A549 (cell line): ENCODE data around the gene SYNJ2BP. TPM values are rescaled to one million over a fixed set of nuclear protein-coding genes. Genes with fewer than 3 reads are reported as not detected.

ENCODE experiments used
- ATAC-seq, 2 experiments: fragments of 200-7000 bp in 1 of 2; fragments of >200 bp in 1 of 2; cut with Nextera tagmentation in 1 of 2; cut with Tn5 transposase in 1 of 2; 3 replicates each; pipeline versions ENCODE4 v1.8.0 to v1.9.1; 2018 to 2020; ENCODE audit warnings: mild to moderate bottlenecking in 1 of 2, moderate library complexity in 1 of 2
- CTCF ChIA-PET: fragments of 300-600 bp; sonication (Branson Sonifier 250); formaldehyde crosslinking; extraction: SDS; loops from one replicate; lab custom pipeline; 2021; ENCODE audit warnings: antibody characterized with exemption, inconsistent platforms; lab: Yijun Ruan, JAX
- POLR2A ChIA-PET: fragments of 350-600 bp; formaldehyde crosslinking; extraction: SDS; loops from one replicate; lab custom pipeline; 2021; ENCODE audit warnings: antibody characterized with exemption, inconsistent platforms; lab: Yijun Ruan, JAX
- DNase-seq, 2 experiments: peaks; one replicate each; pipeline versions ENCODE4 v3.0.0 to v3.0.0-alpha.2; 2011 to 2016; ENCODE audit warnings: low read depth in 1 of 2, low spot score in 1 of 2
- FAIRE-seq: peaks from 2 replicates; lab custom pipeline; 2011; peaks lifted over from hg19 to GRCh38; lab: Jason Lieb, UNC
- H3K27ac ChIP-seq, 2 experiments: fragments of >200 bp; sonication (Bioruptor Twin); formaldehyde crosslinking; 3 replicates each; pipeline ENCODE4 v1.5.1; 2016 to 2017
- H3K4me1 ChIP-seq: fragments of >200 bp; sonication (Bioruptor Twin); formaldehyde crosslinking; 3 replicates; pipeline ENCODE4 v1.6.1; 2016
- H3K4me2 ChIP-seq: fragments of >200 bp; sonication (Bioruptor Twin); formaldehyde crosslinking; 3 replicates; pipeline ENCODE4 v1.6.1; 2016
- H3K4me3 ChIP-seq: fragments of >200 bp; sonication (Bioruptor Twin); formaldehyde crosslinking; 3 replicates; pipeline ENCODE4 v1.5.1; 2016
- H3K9me3 ChIP-seq: fragments of >200 bp; sonication (Bioruptor Twin); formaldehyde crosslinking; 3 replicates; pipeline ENCODE4 v1.6.1; 2016
- BCL3 ChIP-seq: fragments of >200 bp; sonication (Bioruptor Twin); formaldehyde crosslinking; IDR thresholded peaks from 3 replicates; pipeline ENCODE4 v1.6.1; 2016
- CBX2 ChIP-seq: fragments of 200-600 bp; sonication (generic); IDR thresholded peaks from 2 replicates; pipeline ENCODE4 v1.6.1; 2016; ENCODE audit warnings: low read depth, mild to moderate bottlenecking, borderline replicate concordance
- EHMT2 ChIP-seq: fragments of 200-600 bp; sonication (generic); IDR thresholded peaks from 2 replicates; pipeline ENCODE4 v1.6.1; 2016; ENCODE audit warnings: antibody characterized with exemption, low read depth, mild to moderate bottlenecking, moderate library complexity
- EP300 ChIP-seq, 2 experiments: fragments of >200 bp; sonication (Bioruptor Twin); formaldehyde crosslinking; IDR thresholded peaks; 2 replicates in 1 of 2; 3 replicates in 1 of 2; pipeline ENCODE4 v1.6.1; 2016 to 2017
- ESRRA ChIP-seq: fragments of 150-350 bp; IDR thresholded peaks from 2 replicates; pipeline ENCODE4 v1.6.1; 2014; ENCODE audit warnings: mild to moderate bottlenecking, low read length, borderline replicate concordance
- FOSL2 ChIP-seq, 2 experiments: fragments of 450-650 bp in 1 of 2; fragments of >200 bp in 1 of 2; sonication (Bioruptor Twin) in 1 of 2; formaldehyde crosslinking; IDR thresholded peaks; 2 replicates each; pipeline versions ENCODE4 v1.5.0 to v1.6.1; 2016 to 2020; ENCODE audit warnings: mild to moderate bottlenecking in 1 of 2, moderate library complexity in 1 of 2
- HEYL ChIP-seq: fragments of 250-450 bp; sonication (Bioruptor Pico); IDR thresholded peaks from 2 replicates; pipeline ENCODE4 v1.8.0; 2021; ENCODE audit warnings: mild to moderate bottlenecking, moderate library complexity
- HOXA7 ChIP-seq: fragments of 250-450 bp; sonication (Bioruptor Pico); IDR thresholded peaks from 2 replicates; pipeline ENCODE4 v1.5.0; 2020; ENCODE audit warnings: mild to moderate bottlenecking, moderate library complexity
- JUN ChIP-seq, 2 experiments: fragments of >200 bp; sonication (Bioruptor Twin); formaldehyde crosslinking; IDR thresholded peaks; 2 replicates in 1 of 2; 3 replicates in 1 of 2; pipeline ENCODE4 v1.6.1; 2016 to 2017
- KDM1A ChIP-seq: fragments of 200-600 bp; sonication (generic); IDR thresholded peaks from 2 replicates; pipeline ENCODE4 v1.6.1; 2016; ENCODE audit warnings: low read depth, mild to moderate bottlenecking
- KDM5A ChIP-seq: fragments of 200-600 bp; sonication (generic); IDR thresholded peaks from 2 replicates; pipeline ENCODE4 v1.6.1; 2016; ENCODE audit warnings: antibody characterized with exemption, mild to moderate bottlenecking
- NFE2L2 ChIP-seq: fragments of 150-350 bp; conservative IDR thresholded peaks from 2 replicates; pipeline ENCODE4 v1.6.1; 2014; ENCODE audit warnings: low read length
- PBX3 ChIP-seq: IDR thresholded peaks from 2 replicates; pipeline ENCODE4 v1.6.1; 2012
- PHF8 ChIP-seq: fragments of 200-600 bp; sonication (generic); IDR thresholded peaks from 2 replicates; pipeline ENCODE4 v1.6.1; 2016; ENCODE audit warnings: low read depth, mild to moderate bottlenecking, antibody characterized with exemption, moderate library complexity, borderline replicate concordance
- POLR2AphosphoS2 ChIP-seq: conservative IDR thresholded peaks from 2 replicates; pipeline ENCODE4 v1.6.1; 2012; ENCODE audit warnings: low read length, improper control_type of control experiment, inconsistent platforms
- RCOR1 ChIP-seq: fragments of 150-350 bp; IDR thresholded peaks from 2 replicates; pipeline ENCODE4 v1.6.1; 2014; ENCODE audit warnings: antibody characterized with exemption, low read length, low read depth
- SMC3 ChIP-seq: fragments of >200 bp; sonication (Bioruptor Twin); formaldehyde crosslinking; IDR thresholded peaks from 3 replicates; pipeline ENCODE4 v1.6.1; 2018; ENCODE audit warnings: inconsistent platforms
- TFCP2L1 ChIP-seq: fragments of 250-450 bp; sonication (Bioruptor Pico); IDR thresholded peaks from 2 replicates; pipeline ENCODE4 v1.5.0; 2021; ENCODE audit warnings: mild to moderate bottlenecking
- ZC3H11A ChIP-seq: fragments of 450-650 bp; IDR thresholded peaks from 2 replicates; pipeline ENCODE4 v1.6.1; 2014; ENCODE audit warnings: antibody characterized with exemption, mild to moderate bottlenecking
- ZFP36 ChIP-seq: fragments of 450-650 bp; IDR thresholded peaks from 2 replicates; pipeline ENCODE4 v1.6.1; 2014; ENCODE audit warnings: borderline replicate concordance; ENCODE audit not compliant: partially characterized antibody
- WGBS: methylation state at CpG from one replicate; pipeline ENCODE4 v1.1.6; 2017; ENCODE audit errors: missing lambda C conversion rate; 5-methylcytosine and 5-hydroxymethylcytosine counted together
- polyA plus RNA-seq, 4 experiments: library from polyadenylated mRNA; depleted of rRNA in 3 of 4; stranded (reverse); fragments of >200 nt; fragmentation: RNase III in 1 of 4; extraction: RNeasy Plus Mini Kit Qiagen cat#74134 plus additional on column Dnase treatment in 1 of 4; gene quantifications; 2 replicates in 3 of 4; 3 replicates in 1 of 4; pipeline ENCODE4 v1.2.3, GENCODE V29; 2011 to 2017
- TF ChIP-seq, protein P1 (sequence below): fragments of 200-600 bp; sonication (generic); IDR thresholded peaks from 2 replicates; pipeline ENCODE4 v1.6.1; 2016; ENCODE audit warnings: antibody characterized with exemption, mild to moderate bottlenecking, moderate library complexity
- TF ChIP-seq, protein P2 (sequence below): fragments of 250-450 bp; sonication (Bioruptor Pico); IDR thresholded peaks from 2 replicates; pipeline ENCODE4 v1.5.0; 2020; ENCODE audit warnings: low read depth, mild to moderate bottlenecking, moderate library complexity
- TF ChIP-seq, protein P3 (sequence below): fragments of 450-650 bp; IDR thresholded peaks from 2 replicates; pipeline ENCODE4 v1.6.1; 2014; ENCODE audit warnings: antibody characterized with exemption

SYNJ2BP gene
- polyA plus RNA-seq, 2 of the 4 experiments (the other 2 are of a cell fraction) = 13.0 to 31.9 TPM

DNA sequence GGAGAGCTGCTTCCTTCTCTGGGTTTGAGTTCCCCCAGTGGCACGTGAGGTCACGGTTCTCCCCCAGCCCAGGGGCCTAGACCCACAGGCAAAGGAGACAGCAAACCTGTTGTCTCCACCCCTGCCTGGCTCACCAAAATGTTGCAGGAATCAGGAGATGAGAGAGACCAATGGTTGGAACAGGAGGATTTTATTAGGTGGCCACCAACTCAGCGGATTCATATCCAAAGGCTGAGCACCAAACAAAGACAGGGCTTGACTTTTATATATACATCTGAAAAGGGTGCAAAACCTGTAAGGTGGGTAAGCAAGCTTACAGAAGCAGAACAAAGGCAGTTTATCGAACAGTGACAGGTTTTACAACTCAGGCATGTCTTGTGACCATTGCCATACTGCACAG lies 25.9 kb upstream of the SYNJ2BP start:
- ChIA-PET CTCF (no interaction called here), POLR2A (no interaction called here)
- under 1% methylated on average over 4 of the region's 4 CpGs for whole genome bisulfite sequencing
- no peak overlapping the region for H3K4me2 ChIP-seq
- H3K4me3 ChIP-seq = no peak overlapping the region
- no peak for ATAC-seq
- H3K9me3 ChIP-seq = peaks cover 46% of the 10 kb centered on the region
- no peak overlapping the region for H3K27ac ChIP-seq
- TF ChIP-seq SMC3 (no peak), ZC3H11A (no peak), RCOR1 (no peak), JUN (IDR thresholded peaks at IDR 0.05) (no peak), HOXA7 (CRISPR knock-in tag) (no peak), CBX2 (no peak), ESRRA (no peak), PHF8 (no peak)
- TF ChIP-seq, protein P1, sequence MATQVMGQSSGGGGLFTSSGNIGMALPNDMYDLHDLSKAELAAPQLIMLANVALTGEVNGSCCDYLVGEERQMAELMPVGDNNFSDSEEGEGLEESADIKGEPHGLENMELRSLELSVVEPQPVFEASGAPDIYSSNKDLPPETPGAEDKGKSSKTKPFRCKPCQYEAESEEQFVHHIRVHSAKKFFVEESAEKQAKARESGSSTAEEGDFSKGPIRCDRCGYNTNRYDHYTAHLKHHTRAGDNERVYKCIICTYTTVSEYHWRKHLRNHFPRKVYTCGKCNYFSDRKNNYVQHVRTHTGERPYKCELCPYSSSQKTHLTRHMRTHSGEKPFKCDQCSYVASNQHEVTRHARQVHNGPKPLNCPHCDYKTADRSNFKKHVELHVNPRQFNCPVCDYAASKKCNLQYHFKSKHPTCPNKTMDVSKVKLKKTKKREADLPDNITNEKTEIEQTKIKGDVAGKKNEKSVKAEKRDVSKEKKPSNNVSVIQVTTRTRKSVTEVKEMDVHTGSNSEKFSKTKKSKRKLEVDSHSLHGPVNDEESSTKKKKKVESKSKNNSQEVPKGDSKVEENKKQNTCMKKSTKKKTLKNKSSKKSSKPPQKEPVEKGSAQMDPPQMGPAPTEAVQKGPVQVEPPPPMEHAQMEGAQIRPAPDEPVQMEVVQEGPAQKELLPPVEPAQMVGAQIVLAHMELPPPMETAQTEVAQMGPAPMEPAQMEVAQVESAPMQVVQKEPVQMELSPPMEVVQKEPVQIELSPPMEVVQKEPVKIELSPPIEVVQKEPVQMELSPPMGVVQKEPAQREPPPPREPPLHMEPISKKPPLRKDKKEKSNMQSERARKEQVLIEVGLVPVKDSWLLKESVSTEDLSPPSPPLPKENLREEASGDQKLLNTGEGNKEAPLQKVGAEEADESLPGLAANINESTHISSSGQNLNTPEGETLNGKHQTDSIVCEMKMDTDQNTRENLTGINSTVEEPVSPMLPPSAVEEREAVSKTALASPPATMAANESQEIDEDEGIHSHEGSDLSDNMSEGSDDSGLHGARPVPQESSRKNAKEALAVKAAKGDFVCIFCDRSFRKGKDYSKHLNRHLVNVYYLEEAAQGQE = no peak
- peak in 1 of 2 experiments; percentile 34 for DNase-seq
- H3K4me1 ChIP-seq = no peaks in the 10 kb centered on the region
- no peak for FAIRE-seq

DNA sequence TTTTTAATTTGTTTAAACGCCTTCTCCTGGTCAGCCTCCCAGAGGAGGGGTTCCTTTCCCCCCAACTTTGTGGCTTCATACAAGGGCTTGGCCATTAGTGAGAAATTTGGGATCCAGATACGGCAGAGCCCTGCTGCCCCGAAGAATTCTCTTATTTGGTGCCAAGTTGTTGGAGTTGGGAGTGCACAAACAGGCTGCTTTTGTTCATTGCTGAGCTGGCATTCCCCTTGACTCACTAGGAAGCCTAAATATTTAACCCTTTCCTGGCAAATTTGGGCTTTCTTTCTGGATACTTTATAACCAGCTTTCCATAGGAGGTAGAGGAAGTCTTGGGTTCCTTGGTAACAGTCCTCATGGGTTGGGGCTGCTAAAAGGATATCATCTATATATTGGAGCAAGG lies 24.8 kb upstream of the SYNJ2BP start:
- FAIRE-seq = no peak
- H3K27ac ChIP-seq = no peak overlapping the region
- ChIA-PET POLR2A (no interaction called here), CTCF (interaction anchor here (0.6 kb wide), 1 partner anchor 272 kb away, joined by 3 read pairs; no protein-coding TSS in a partner anchor)
- WGBS = 8% methylated on average over 3 of the region's 3 CpGs
- H3K4me3 ChIP-seq = no peak overlapping the region
- ATAC-seq = no peak
- DNase-seq = no peak
- H3K9me3 ChIP-seq = peaks cover 41% of the 10 kb centered on the region
- no peaks in the 10 kb centered on the region for H3K4me1 ChIP-seq
- H3K4me2 ChIP-seq = no peak overlapping the region
- TF ChIP-seq KDM5A (no peak), EHMT2 (no peak), HEYL (CRISPR knock-in tag) (no peak), EP300 (IDR thresholded peaks at IDR 0.05) (no peak), NFE2L2 (no peak), ESRRA (no peak), FOSL2 (IDR thresholded peaks at IDR 0.05) (no peak), FOSL2 (CRISPR knock-in tag; IDR thresholded peaks at IDR 0.05) (no peak), POLR2AphosphoS2 (no peak), KDM1A (no peak), PBX3 (no peak), BCL3 (no peak), TFCP2L1 (CRISPR knock-in tag) (no peak), HOXA7 (CRISPR knock-in tag) (no peak), ZFP36 (no peak)
- TF ChIP-seq, protein P2, sequence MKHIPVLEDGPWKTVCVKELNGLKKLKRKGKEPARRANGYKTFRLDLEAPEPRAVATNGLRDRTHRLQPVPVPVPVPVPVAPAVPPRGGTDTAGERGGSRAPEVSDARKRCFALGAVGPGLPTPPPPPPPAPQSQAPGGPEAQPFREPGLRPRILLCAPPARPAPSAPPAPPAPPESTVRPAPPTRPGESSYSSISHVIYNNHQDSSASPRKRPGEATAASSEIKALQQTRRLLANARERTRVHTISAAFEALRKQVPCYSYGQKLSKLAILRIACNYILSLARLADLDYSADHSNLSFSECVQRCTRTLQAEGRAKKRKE (CRISPR knock-in tag) = no peak
- TF ChIP-seq, protein P3, sequence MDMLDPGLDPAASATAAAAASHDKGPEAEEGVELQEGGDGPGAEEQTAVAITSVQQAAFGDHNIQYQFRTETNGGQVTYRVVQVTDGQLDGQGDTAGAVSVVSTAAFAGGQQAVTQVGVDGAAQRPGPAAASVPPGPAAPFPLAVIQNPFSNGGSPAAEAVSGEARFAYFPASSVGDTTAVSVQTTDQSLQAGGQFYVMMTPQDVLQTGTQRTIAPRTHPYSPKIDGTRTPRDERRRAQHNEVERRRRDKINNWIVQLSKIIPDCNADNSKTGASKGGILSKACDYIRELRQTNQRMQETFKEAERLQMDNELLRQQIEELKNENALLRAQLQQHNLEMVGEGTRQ = no peak
